ENCODE measurements around the gene AGAP1. TPM values are rescaled to one million over a fixed set of nuclear protein-coding genes. Genes with fewer than 3 reads are reported as not detected.

AGAP1 gene
- polyA plus RNA-seq, 1 experiment: 12.4 TPM

DNA sequence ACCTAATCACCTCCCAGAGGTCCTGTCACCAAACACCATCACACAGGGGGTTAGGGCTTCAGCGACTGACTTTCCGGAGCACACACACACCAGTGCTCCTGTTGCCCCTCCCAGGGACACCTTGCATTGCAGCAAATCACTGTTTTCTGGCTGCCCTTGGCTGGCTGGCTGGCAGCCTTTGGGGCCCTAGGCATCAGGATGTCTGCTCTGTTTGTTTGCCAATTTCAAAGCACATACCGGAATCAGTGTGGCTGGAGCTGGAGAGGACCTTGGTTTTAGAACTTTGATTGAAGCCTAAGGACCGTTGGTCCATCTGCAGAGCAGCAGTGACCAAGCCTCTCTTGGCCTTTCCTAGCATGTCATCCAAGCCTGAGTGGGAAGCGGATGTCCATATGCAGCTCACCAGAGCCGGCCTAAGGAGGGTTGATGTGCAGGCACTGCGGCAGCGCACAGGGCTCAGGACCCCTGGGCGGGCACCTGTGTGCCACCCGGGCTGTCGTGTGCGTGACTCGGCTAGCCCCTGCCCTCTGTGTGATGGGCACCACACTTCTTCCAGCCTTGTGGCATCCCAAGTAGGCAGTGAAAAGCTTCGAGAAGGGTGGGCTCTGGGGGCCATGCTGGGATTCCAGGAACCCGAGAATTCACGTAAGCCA, 612.2 kb downstream of the AGAP1 start:
- no peak overlapping the region for H3K4me3 ChIP-seq (ENCODE audit: low read depth, low read length)
- CTCF ChIA-PET: no interaction called here

GRCh38 chr2:236106761-236107160, 612.9 kb downstream of the AGAP1 start:
- Histone ChIP-seq H3K9me3 (ENCODE audit: control insufficient read depth, insufficient read depth, low read length) (no peaks in the 10 kb centered on the region), H3K4me3 (ENCODE audit: low read depth, low read length) (no peak overlapping the region), H3K27me3 (ENCODE audit: control insufficient read depth, insufficient read depth, low read length) (no peaks in the 10 kb centered on the region), H3K27ac (ENCODE audit: low read depth, low read length) (no peak overlapping the region)
- no peak for DNase-seq (ENCODE audit: low read depth, low spot score)
- ChIA-PET POLR2A (no interaction called here), CTCF (no interaction called here)
- TF ChIP-seq, protein P1, sequence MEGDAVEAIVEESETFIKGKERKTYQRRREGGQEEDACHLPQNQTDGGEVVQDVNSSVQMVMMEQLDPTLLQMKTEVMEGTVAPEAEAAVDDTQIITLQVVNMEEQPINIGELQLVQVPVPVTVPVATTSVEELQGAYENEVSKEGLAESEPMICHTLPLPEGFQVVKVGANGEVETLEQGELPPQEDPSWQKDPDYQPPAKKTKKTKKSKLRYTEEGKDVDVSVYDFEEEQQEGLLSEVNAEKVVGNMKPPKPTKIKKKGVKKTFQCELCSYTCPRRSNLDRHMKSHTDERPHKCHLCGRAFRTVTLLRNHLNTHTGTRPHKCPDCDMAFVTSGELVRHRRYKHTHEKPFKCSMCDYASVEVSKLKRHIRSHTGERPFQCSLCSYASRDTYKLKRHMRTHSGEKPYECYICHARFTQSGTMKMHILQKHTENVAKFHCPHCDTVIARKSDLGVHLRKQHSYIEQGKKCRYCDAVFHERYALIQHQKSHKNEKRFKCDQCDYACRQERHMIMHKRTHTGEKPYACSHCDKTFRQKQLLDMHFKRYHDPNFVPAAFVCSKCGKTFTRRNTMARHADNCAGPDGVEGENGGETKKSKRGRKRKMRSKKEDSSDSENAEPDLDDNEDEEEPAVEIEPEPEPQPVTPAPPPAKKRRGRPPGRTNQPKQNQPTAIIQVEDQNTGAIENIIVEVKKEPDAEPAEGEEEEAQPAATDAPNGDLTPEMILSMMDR (IDR thresholded peaks at IDR 0.05; ENCODE audit: low read depth, low read length): no peak

More for the DNA sequence above, 612.2 kb downstream of the AGAP1 start:
- TF ChIP-seq, protein P1 (IDR thresholded peaks at IDR 0.05; ENCODE audit: low read depth, low read length): no peak
- Histone ChIP-seq H3K9me3 (ENCODE audit: control insufficient read depth, insufficient read depth, low read length) (no peaks in the 10 kb centered on the region), H3K27ac (ENCODE audit: low read depth, low read length) (no peak overlapping the region), H3K27me3 (ENCODE audit: control insufficient read depth, insufficient read depth, low read length) (no peaks in the 10 kb centered on the region)
- DNase-seq (ENCODE audit: low read depth, low spot score): no peak
- POLR2A ChIA-PET: no interaction called here

GRCh38 chr2:236107536-236107935, 613.7 kb downstream of the AGAP1 start:
- Histone ChIP-seq H3K9me3 (ENCODE audit: control insufficient read depth, insufficient read depth, low read length) (no peaks in the 10 kb centered on the region; the same call in 1 of the 2 replicates), H3K27ac (ENCODE audit: low read depth, low read length) (no peak overlapping the region), H3K27me3 (ENCODE audit: control insufficient read depth, insufficient read depth, low read length) (no peaks in the 10 kb centered on the region), H3K4me3 (ENCODE audit: low read depth, low read length) (no peak overlapping the region)
- ChIA-PET CTCF (no interaction called here), POLR2A (no interaction called here)
- TF ChIP-seq, protein P1 (IDR thresholded peaks at IDR 0.05; ENCODE audit: low read depth, low read length): no peak
- no peak for DNase-seq (ENCODE audit: low read depth, low spot score)

GRCh38 chr2:236107942-236108625, 614.2 kb downstream of the AGAP1 start:
- TF ChIP-seq, protein P1 (IDR thresholded peaks at IDR 0.05; ENCODE audit: low read depth, low read length): no peak
- ChIA-PET CTCF (no interaction called here), POLR2A (no interaction called here)
- no peak overlapping the region for H3K4me3 ChIP-seq (ENCODE audit: low read depth, low read length)
- no peak for DNase-seq (ENCODE audit: low read depth, low spot score)
- H3K27ac ChIP-seq (ENCODE audit: low read depth, low read length): no peak overlapping the region
- H3K9me3 ChIP-seq (ENCODE audit: control insufficient read depth, insufficient read depth, low read length): no peaks in the 10 kb centered on the region; the same call in 1 of the 2 replicates
- no peaks in the 10 kb centered on the region for H3K27me3 ChIP-seq (ENCODE audit: control insufficient read depth, insufficient read depth, low read length)

DNA sequence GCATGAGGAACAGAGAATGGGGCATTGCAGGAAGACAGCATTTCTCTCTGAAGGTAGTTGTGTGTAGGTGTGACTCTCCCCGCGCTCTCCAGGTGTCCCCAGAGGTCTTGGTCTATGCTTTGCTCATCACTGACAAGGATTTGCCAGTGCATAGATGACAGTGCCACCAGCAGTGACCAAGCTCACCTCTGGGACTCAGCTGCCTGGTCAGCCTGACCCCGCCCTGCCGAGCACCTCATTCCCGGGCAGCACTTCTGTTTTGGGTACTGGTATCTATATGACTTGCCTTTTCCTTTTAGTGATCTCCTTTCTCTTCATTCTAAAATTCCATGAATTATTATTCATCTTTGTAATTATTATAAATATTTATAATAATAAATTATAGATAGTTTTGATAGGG, 615.2 kb downstream of the AGAP1 start:
- H3K4me3 ChIP-seq (ENCODE audit: low read depth, low read length): no peak overlapping the region
- TF ChIP-seq, protein P1 (IDR thresholded peaks at IDR 0.05; ENCODE audit: low read depth, low read length): no peak
- ChIA-PET POLR2A (no interaction called here), CTCF (interaction anchor here (0.5 kb wide), 1 partner anchor 10 kb away, joined by 7 read pairs; no protein-coding TSS in a partner anchor)
- no peaks in the 10 kb centered on the region for H3K27me3 ChIP-seq (ENCODE audit: control insufficient read depth, insufficient read depth, low read length)
- no peak overlapping the region for H3K27ac ChIP-seq (ENCODE audit: low read depth, low read length)
- H3K9me3 ChIP-seq (ENCODE audit: control insufficient read depth, insufficient read depth, low read length): no peaks in the 10 kb centered on the region; the same call in 1 of the 2 replicates
- DNase-seq (ENCODE audit: low read depth, low spot score): no peak

Data from AG04450 (cell line).